Right cardiac atrium (tissue), 5 donors: ENCODE data around the gene LDLRAD4. TPM values are rescaled to one million over a fixed set of nuclear protein-coding genes. Genes with fewer than 3 reads are reported as not detected.

ENCODE experiments used
- ATAC-seq, 2 donors: fragments of 200-7000 bp; cut with Tn5 transposase; one replicate each; pipeline versions ENCODE4 v1.8.0 to v1.9.1; 2020; ENCODE audit warnings: moderate library complexity in 2 of 2, mild to moderate bottlenecking in 1 of 2
- DNase-seq, 3 donors: peaks; one replicate each; pipeline ENCODE4 v3.0.0-alpha.2; 2020
- H3K27ac ChIP-seq: one replicate; pipeline ENCODE4 v1.5.1; 2013; ENCODE audit warnings: mild to moderate bottlenecking, low read length, control low read depth, moderate library complexity
- H3K27me3 ChIP-seq: one replicate; pipeline ENCODE4 v1.6.1; 2013; ENCODE audit not compliant: control insufficient read depth, insufficient read depth
- H3K4me1 ChIP-seq: one replicate; pipeline ENCODE4 v1.6.1; 2013; ENCODE audit warnings: low read length; ENCODE audit not compliant: control insufficient read depth, insufficient read depth
- H3K4me3 ChIP-seq: one replicate; pipeline ENCODE4 v1.5.1; 2013; ENCODE audit warnings: low read length, control low read depth
- H3K9me3 ChIP-seq: one replicate; pipeline ENCODE4 v1.6.1; 2013; ENCODE audit warnings: low read length; ENCODE audit not compliant: control insufficient read depth
- WGBS: extraction: QIAGEN DNeasy Blood & Tissue Kit; methylation state at CpG from one replicate; pipeline ENCODE4 v1.1.7; 2013; 5-methylcytosine and 5-hydroxymethylcytosine counted together
- intact Hi-C, 4 donors: fragments of 100-400 bp; cut with DNase I; formaldehyde crosslinking; loops; one replicate each; pipeline versions ENCODE4 v1.11.0 to v1.14.0; 2022 to 2023
- polyA plus RNA-seq: library from polyadenylated mRNA; stranded (reverse); fragments of 200-250 nt; gene quantifications from one replicate; pipeline ENCODE4 v1.2.3, GENCODE V29; 2013
- total RNA-seq, 4 donors: library from RNA; stranded (reverse); fragmentation: NEBNext Ultra II Directional; extraction: Animal tissue kit (Norgen Biotek cat#: 25700); gene quantifications; one replicate each; pipeline ENCODE4 v1.2.1, GENCODE V29; 2021
- donor health status: healthy with polysubstance abuse.
- donor health status: DM: no; HTN: yes; CAD: no.
- donor health status: DM: no; HTN: no; CAD: no.
- donor health status: DM: no; HTN: yes; CAD: no; lungs with severe emphysema.
- donor health status: DM: yes; HTN: yes; CAD: no.

LDLRAD4 gene
- total and polyA plus RNA-seq, 5 donors = 25.7 to 159 (median 68.1) TPM

DNA sequence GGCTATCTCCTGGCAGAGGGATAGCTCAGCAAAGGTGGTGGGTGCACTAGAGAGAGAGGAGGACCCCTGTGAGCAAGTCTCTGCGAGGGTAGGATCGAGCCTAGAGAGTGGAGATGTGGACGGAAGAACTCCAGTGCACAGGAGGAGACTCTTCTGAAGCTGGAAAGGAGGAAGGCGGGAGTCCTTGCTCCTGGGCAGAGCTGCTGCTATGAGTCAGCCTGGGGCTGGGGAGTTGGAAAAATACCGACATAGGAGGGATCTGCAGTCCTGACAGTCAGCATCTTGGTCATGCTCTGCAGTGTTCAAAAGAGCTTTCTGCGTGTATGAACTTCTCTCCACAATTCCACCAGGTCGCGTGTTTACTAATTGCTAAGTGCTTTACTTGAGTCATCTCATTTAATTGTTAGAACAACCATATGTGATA is 233.8 kb downstream of the LDLRAD4 start:
- Histone ChIP-seq H3K4me3 (no peak overlapping the region), H3K27me3 (no peaks in the 10 kb centered on the region), H3K27ac (peak overlapping the region; percentile 1), H3K9me3 (no peaks in the 10 kb centered on the region), H3K4me1 (peaks cover 17% of the 10 kb centered on the region)
- ATAC-seq (peak; percentile 60 to 73), DNase-seq (peak; percentile 63 to 71 (median 69))
- intact Hi-C loops = no loop called here
- WGBS = 58% methylated on average over 8 of the region's 8 CpGs

DNA sequence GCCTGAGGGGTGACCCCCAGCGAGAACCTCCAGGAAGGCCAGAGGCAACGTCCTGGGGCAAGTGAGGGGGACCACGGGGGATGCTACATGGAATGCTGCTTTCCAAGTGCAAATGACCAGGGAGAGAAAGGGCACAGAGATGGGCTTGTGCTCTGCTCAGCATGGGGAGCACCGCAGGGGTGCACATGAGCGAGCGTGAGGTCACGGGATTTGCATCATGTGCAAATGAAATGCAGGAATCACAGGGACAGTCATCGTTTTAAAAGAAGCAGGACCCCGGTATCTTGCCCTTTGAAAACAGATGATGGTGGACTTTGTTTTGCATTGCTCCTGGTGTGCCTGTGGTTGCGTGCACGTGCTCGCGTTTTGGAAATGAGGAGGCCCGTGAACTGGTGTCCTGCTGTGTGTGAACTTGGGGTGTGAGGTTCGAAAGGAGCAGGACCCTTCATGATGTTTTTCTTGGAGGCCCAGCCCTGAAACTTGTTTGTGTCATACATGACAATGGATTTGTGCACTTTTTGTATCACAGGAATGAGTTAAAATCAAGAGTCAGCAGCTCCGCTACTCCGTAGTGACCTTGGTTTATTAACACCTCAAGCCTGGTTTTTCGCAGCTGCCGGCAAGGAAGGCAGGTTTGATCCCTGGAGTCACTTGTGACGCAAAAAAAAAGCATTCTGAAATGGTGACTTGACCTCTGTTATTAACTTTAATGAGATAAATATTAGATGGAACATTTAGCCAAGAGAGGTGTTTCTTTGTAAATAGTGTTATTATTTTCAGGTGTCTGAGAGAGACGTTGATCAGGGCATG is 234.5 kb downstream of the LDLRAD4 start:
- no peak for DNase-seq
- WGBS = 77% methylated on average over 21 of the region's 21 CpGs
- Histone ChIP-seq H3K27me3 (no peaks in the 10 kb centered on the region), H3K9me3 (no peaks in the 10 kb centered on the region), H3K27ac (no peak overlapping the region), H3K4me3 (no peak overlapping the region), H3K4me1 (peaks cover 17% of the 10 kb centered on the region)
- intact Hi-C loops = no loop called here
- no peak for ATAC-seq

DNA sequence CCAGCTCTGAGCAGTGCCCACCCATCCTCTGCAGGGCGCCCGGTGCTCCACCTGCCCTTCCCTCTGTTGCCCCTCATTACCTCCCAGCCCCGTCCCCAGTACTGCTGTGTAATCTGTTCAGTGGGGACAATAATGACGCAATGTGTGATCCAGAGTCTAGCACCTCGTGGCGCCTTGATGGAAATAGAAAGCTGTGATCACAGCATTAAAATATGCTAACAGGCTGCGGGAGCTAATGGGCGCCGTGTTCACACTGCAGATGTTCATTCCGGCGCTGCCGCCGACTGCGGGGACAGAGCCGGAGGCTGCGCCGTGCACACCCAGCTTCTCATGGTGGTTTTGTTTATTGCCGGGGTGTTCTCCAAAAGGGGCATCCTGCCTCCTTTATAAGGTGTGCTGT is 235.2 kb downstream of the LDLRAD4 start:
- no peaks in the 10 kb centered on the region for H3K27me3 ChIP-seq
- H3K4me3 ChIP-seq = no peak overlapping the region
- WGBS = 60% methylated on average over 18 of the region's 18 CpGs
- H3K9me3 ChIP-seq = no peaks in the 10 kb centered on the region
- DNase-seq = peak in 1 of 3 donors; percentile 75
- intact Hi-C loops = no loop called here
- H3K4me1 ChIP-seq = peaks cover 17% of the 10 kb centered on the region
- no peak overlapping the region for H3K27ac ChIP-seq
- ATAC-seq = peak; percentile 42 to 56

DNA sequence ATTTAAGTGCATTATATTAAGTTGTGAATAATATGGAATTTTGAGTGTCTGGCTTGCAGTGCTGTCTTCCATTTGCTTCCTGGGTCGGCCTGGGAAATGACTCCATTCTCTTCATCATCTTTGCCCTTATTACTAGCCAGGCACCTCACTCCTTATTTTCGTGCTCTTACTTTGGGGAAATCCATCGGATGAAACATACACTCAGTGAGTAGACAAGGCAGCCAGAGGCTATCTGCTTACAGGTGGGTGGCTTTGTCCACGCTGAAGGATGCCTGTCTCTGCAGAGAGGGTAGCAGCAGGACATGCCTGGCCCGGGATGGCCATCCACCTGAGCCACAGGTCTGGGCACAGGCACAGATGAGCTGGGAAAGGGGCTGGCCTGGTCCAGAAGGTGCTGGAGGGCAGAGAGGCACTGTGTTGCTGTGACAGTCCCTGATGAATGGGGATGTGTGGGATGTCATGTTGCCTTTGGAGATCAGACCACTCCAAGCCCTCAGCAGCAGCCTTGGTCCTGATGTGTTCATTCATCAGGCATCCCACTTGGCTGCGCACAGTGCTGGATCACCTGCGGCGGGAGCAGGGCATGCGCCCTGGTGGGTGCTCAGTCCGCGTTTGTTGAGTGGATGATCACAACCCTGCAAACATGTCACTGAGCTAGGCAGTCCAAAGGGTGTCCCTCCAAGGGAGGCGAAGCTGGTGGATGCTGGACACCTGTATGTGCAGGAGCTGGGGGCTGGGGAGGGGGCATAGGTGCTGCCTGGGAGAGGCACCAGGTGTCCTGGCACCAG is 236.0 kb downstream of the LDLRAD4 start:
- peaks cover 17% of the 10 kb centered on the region for H3K4me1 ChIP-seq
- intact Hi-C loops = no loop called here
- no peak overlapping the region for H3K27ac ChIP-seq
- WGBS = 94% methylated on average over 12 of the region's 12 CpGs
- DNase-seq (peak in 1 of 3 donors; percentile 40), ATAC-seq (no peak)
- H3K4me3 ChIP-seq = no peak overlapping the region
- no peaks in the 10 kb centered on the region for H3K9me3 ChIP-seq
- H3K27me3 ChIP-seq = no peaks in the 10 kb centered on the region

DNA sequence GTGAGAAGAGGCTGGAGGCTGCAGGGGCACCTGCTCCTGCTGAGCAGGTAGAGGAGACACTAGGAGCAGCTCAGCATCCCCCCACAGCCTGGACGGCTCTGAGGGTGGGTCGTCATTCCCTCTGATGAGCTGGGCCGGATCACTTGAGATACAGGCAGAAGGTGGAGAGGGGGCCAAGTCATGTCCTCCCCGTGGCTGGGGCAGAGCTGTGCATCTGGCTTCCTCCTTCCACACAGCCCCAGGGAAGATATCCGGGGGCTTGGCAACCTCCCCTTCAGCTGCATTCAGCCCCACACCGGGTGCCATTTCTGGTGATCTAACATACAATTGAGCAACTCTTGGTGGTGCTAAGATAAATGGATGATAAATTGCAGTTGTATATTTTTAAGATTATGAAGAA is 236.9 kb downstream of the LDLRAD4 start:
- no peak overlapping the region for H3K4me3 ChIP-seq
- H3K27ac ChIP-seq = no peak overlapping the region
- no peak for ATAC-seq
- no peaks in the 10 kb centered on the region for H3K27me3 ChIP-seq
- intact Hi-C loops = no loop called here
- peaks cover 15% of the 10 kb centered on the region for H3K4me1 ChIP-seq
- peak in 1 of 3 donors; percentile 52 for DNase-seq
- H3K9me3 ChIP-seq = no peaks in the 10 kb centered on the region
- whole genome bisulfite sequencing = 41% methylated on average over 6 of the region's 6 CpGs

DNA sequence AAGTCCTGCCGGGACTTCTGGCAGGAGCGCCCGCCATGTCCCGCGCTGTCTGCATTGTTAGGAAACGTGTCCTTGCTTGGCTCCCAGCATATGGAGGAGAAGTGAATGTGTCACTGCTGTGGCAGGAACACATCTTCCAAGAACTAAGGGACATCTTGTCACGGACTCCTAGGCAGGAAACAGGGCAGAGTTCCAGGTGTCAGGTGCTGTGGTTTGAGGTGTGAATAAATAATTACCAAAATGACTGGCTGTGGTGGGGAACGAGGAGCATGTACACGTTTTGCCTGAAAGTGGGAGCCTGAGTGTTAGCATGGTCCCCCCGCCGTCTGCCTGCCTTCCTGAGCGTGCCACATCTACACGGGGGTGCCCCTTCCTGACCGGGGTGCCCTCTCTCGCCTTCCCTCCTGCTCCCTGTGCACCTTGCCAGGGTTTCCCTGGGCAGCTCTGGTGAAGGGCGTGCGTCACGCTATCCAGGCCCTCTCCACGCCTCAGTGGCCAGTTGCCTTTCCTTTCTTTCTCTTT is 237.5 kb downstream of the LDLRAD4 start:
- no peaks in the 10 kb centered on the region for H3K27me3 ChIP-seq
- no peak overlapping the region for H3K4me3 ChIP-seq
- WGBS = 71% methylated on average over 19 of the region's 19 CpGs
- peaks cover 11% of the 10 kb centered on the region for H3K4me1 ChIP-seq
- intact Hi-C loops = no loop called here
- peak in 1 of 3 donors; percentile 53 for DNase-seq
- no peaks in the 10 kb centered on the region for H3K9me3 ChIP-seq
- no peak for ATAC-seq
- H3K27ac ChIP-seq = no peak overlapping the region

DNA sequence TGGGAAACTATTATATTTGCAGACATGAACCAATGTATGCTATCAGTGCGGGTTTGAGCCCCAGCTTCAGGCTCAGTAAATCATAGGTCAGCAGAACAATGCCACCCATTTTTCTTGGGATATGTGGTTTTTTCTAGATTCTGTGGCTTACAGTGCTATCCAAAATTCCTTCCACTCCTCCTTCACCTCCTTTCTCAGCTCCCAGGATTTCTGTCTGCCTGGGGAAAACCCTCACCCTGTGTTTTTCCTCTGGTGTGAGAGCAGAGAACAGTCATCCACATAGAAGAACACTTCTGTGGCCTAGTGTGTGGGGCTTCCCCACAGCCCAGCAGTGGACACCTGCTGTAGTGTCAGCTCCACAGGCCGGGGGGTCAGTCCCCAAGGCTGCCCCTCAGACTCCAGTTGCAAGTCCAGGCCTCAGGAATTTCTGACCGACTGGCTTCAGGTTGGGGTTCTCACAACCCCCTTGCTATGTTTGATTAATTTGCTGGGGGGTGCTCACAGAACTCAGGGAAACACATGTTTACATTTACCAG is 238.2 kb downstream of the LDLRAD4 start:
- H3K9me3 ChIP-seq = no peaks in the 10 kb centered on the region
- intact Hi-C loops = no loop called here

DNA sequence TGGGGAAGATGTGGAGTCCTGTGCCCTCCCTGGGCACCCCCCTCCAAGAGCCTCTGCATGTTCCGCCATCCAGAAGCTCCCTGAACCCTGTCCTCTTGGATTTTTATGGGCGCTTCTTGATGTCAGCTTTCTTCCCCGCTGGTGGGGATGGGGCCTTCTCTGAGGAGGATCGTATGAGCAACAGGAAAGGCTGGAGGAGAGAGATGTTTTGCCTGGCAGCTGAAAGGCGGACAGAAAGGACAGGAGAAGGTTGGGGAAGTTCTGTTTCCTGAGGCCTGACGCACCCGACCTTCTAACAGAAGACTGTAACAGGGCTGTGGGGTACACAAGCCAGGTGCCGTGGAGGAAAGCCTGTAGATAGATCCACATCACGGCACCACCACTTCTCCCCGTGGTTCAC is 238.8 kb downstream of the LDLRAD4 start:
- Histone ChIP-seq H3K27me3 (no peaks in the 10 kb centered on the region), H3K4me1 (peaks cover 3% of the 10 kb centered on the region), H3K9me3 (no peaks in the 10 kb centered on the region), H3K4me3 (no peak overlapping the region), H3K27ac (no peak overlapping the region)
- intact Hi-C loops = no loop called here
- WGBS = 89% methylated on average over 10 of the region's 10 CpGs
- peak in 1 of 2 donors; percentile 33 for ATAC-seq
- DNase-seq = no peak

More for the DNA sequence above, 238.2 kb downstream of the LDLRAD4 start:
- Histone ChIP-seq H3K4me1 (peaks cover 8% of the 10 kb centered on the region), H3K27me3 (no peaks in the 10 kb centered on the region), H3K4me3 (no peak overlapping the region), H3K27ac (no peak overlapping the region)
- DNase-seq = no peak
- ATAC-seq = no peak
- WGBS = 88% methylated on average over 3 of the region's 3 CpGs

DNA sequence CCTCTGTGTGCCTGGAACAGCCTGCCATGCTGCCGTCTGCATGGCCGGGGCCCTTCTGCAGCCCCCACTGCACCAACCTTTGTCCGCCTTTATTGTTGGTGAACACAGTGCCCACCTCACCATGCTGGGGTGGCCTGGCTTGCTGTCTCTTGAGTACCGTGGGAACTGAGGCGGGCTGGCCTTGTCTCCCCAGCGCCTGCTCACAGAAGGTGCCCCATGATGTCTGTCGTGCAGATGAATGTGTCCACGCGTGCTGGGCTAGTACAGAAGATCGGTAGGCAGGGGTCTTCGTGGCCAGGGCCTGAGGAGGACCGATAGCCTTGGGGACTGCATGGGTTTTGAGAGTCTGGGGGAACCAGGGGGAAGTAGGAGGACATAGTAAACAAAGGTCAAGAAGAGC is 242.4 kb downstream of the LDLRAD4 start:
- Histone ChIP-seq H3K9me3 (no peaks in the 10 kb centered on the region), H3K27me3 (no peaks in the 10 kb centered on the region), H3K4me1 (no peaks in the 10 kb centered on the region), H3K4me3 (no peak overlapping the region), H3K27ac (no peak overlapping the region)
- DNase-seq (no peak), ATAC-seq (no peak)
- intact Hi-C loops = loop anchor here in 1 of 4 donors (10.0 kb wide), 1 partner anchor 246 kb away; the partner anchor contains the start of gene LDLRAD4
- WGBS = 93% methylated on average over 12 of the region's 12 CpGs

DNA sequence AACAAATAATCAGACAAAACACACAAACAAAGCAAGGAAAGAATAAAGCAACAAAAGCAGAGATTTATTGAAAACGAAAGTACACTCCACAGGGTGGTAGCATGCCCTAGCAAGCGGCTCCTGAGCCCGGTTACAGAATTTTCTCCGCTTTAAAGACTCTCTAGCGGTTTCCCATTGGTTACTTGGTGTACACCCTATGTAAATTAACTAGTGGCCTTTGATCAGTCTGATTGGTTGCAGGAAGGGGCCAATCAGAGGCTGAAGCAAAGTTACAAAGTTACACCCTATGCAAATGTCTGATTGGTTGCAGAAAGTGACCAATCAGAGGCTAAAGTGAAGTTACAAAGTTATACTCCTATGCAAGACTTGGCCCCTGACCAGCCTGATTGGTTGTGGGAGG is 242.9 kb downstream of the LDLRAD4 start:
- Histone ChIP-seq H3K9me3 (no peaks in the 10 kb centered on the region), H3K27ac (no peak overlapping the region), H3K4me1 (no peaks in the 10 kb centered on the region), H3K4me3 (no peak overlapping the region), H3K27me3 (no peaks in the 10 kb centered on the region)
- no peak for ATAC-seq
- WGBS = 95% methylated on average over 5 of the region's 5 CpGs
- intact Hi-C loops = loop anchor here in 1 of 4 donors (10.0 kb wide), 1 partner anchor 247 kb away; the partner anchor contains the start of gene LDLRAD4
- DNase-seq = no peak
